ENCODE results near the gene GPC1.
"Not testable (repeated sequence)": the region's sequence is repeated elsewhere in the genome, so short reads cannot be mapped to it uniquely, and the experiment has no call there.

The GPC1 gene

DNA sequence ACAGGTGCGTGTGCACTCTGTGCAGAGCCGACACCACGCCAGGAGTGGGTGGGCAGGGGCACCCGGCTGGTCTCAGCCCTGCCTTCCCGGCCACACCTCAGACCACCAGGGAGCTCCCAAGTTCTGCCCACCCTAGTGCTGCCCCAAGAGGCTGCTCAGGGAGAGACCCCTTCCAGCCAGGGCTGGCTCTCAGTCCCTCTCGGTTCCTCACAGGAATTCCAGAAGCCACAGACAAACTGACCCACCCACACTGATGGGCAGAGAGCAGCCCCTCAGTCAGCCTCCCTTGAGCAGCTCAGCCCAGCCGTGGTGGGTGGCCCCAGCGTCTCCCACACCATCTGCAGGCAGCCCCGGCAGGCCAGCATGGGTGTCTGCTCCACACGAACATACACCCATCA is 33.8 kb downstream of the GPC1 start:
- no peak overlapping the region for H3K4me3 ChIP-seq (ENCODE audit: low read length)
- TF ChIP-seq ZNF274 (IDR thresholded peaks at IDR 0.05; ENCODE audit: low read depth, low read length): no peak

DNA sequence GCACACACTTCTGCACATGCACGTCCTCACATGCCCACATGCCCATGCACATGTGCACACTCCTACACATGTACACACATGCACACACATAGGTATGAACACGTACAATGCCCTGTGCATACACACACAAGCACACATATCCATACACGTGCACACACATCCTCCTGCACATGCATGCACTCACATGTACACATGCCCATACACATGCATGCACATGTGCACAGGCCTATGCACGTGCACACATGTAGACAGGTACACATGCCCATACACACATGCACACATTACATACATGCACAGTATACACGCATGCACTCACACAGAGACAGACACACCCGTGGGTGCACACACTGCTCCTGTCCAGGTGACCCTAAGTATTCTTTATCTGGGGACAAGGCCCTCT is 34.3 kb downstream of the GPC1 start:
- H3K4me3 ChIP-seq (ENCODE audit: low read length): no peak overlapping the region
- no peak for TF ChIP-seq ZNF274 (IDR thresholded peaks at IDR 0.05; ENCODE audit: low read depth, low read length)

DNA sequence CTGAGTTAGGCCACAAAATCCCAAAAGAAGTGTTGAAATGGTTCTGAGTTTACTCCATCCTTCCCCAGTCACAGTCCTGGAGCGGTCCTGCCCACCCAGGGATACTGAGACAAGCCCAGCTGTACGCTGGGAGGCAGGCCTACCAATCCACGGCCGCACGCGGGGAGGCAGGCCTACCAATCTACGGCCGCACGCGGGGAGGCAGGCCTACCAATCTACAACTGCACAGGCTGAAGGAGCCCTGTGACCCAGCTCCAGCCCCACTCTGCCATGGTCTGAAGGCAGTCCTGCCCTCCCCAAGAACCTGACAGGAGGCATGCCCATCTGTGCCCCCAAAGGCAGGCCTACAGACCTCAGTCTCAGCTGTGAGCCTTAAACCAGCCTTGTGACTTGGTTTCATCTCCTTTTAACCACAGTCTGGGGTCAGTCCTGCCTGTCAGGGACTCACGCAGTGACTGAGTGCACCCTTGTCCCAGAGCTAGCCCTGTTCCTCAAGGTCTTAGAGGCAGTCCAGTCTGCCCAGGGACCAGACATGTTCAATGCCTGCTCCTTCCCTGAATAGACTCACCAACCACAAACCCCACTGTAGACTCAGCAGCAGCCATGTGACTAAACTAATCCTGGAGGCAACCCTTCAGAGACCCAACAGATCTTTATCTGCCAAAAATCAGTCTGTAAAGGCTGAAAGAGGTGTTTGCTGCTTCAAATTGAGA is 36.8 kb downstream of the GPC1 start:
- no peak for TF ChIP-seq ZNF274 (IDR thresholded peaks at IDR 0.05; ENCODE audit: low read depth, low read length)
- no peak overlapping the region for H3K4me3 ChIP-seq (ENCODE audit: low read length)

DNA sequence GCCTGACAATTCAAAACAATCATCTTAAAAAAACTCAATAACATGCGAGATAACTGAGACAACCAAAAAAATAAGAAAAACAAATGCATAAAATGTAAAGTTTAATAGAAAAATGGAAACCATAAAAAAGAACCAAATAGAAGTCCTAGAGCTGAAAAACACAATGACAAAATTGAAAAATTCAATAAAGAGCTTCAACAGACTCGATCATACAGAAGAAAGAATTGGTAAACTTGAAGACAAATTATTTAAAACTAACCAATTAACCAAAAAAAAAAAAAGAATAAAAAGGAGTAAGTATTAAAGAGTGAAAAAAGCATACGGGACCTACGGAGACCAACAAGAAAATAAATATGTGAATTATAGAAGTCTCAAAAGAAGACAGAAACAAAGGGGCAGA is 37.7 kb downstream of the GPC1 start:
- no peak overlapping the region for H3K4me3 ChIP-seq (ENCODE audit: low read length)
- no peak for TF ChIP-seq ZNF274 (IDR thresholded peaks at IDR 0.05; ENCODE audit: low read depth, low read length)

DNA sequence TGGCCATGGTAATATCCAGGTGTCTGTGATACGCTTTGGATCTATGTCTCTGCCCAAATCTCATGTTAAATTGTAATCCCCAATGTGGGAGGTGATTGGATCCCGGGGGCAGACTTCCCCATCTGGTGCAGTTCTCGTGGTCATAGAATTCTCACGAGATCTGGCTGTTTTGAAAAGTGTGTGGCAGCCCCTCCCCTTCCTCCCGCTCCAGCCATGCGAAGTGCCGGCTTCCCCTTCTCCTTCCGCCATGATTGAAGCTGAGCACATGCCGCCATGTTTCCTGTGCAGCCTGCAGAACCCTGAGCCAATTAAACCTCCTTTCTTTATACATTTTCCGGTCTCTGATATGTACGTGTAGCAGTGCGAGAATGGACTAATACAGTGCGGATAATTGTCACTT is 42.5 kb downstream of the GPC1 start:
- TF ChIP-seq ZNF274 (IDR thresholded peaks at IDR 0.05; ENCODE audit: low read depth, low read length): no peak

DNA sequence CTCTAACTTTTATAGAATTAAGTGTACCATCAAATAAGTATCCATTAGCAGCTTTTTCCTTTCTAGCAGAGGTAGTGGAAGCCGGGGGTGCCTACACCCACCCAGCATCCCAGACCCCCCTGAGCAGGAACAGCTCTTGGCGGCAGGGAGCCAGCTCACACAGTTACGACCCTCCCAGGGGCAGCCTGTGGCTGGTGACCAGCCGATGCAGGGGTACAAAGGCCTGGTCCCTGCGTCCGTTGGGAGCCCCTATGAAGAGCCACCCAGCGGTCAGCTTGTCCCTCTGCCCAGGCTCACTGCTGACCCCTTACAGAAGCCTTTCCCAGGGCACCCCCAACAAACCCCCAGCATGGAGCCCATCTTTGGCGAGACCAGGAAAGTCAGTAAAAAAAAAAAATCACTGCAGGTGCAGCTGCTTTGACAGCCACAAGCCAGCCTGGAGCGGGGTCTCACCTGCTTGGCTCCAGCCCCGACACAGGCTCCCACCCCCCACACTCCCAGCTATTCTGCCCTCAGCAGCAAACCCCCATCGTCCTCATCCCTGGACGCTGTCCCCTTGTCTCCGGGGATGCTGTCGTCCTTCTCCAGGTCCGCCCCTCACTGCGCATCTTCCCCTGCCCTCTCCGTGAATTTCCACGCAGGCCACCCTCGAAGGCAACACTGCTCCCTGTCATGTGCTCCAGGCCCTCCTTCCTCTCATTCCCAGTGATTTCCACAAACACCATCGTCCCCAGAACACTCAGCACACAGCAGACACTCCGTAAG is 43.1 kb downstream of the GPC1 start:
- H3K4me3 ChIP-seq (ENCODE audit: low read length): no peak overlapping the region
- no peak for TF ChIP-seq ZNF274 (IDR thresholded peaks at IDR 0.05; ENCODE audit: low read depth, low read length)

More for the DNA sequence above, 42.5 kb downstream of the GPC1 start:
- H3K4me3 ChIP-seq (ENCODE audit: low read length): no peak overlapping the region

DNA sequence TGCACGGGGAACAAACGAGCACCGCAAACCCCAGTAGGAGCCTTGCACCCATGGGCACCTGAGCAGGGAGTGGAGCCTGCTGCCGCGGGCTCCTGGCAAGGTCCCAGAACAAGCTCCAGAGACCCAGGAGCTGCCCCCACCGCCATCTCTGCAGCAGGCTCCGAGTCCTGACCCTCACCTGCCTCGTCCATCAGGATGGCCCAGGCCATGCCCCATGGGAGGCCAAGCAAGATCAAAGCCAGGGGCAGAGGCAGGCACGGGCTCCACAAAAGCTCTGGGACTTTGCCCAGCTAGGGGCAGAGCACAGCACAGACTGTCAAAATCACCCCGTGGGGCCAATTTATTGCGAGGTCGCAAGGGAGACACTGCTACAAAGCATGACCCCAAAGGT is 43.6 kb downstream of the GPC1 start:
- H3K4me3 ChIP-seq (ENCODE audit: low read length): no peak overlapping the region
- TF ChIP-seq ZNF274 (IDR thresholded peaks at IDR 0.05; ENCODE audit: low read depth, low read length): no peak

DNA sequence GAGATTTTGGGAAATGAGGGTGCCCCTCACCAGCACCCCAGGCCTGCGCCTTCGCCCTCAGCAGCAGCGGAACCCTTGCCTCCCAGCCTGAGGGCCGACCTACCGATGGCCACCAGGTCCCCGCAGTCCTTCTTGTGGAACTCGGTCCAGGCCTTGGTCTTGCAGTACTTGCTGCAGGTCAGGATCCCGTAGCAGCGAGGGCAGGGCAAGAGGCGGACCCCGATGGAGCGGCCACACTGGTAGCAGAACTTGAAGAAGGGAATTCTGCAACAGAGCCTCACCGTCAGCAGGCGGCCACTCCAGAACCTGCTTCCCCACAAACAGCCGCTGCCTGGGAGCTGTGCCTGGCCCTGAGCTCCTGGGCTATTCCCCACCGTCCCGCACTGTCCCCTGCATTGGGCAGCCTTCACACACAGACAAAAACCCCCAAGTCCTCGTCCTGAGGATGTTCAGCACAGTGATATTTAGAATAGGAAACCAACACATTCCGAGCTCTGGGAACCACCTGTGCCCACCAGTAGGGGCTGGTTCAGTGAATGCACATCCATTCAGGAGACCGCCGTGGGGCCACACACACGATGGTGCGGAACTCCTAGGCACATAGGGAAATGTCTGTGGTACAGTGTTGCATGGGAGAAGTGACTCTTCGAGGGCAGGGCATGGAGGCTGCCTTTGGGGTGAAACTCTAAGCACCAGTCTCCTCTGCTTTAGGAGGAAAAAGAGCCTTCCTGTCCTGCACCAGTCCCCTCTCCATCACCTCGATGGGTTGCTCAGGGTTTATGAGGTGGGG is 45.6 kb downstream of the GPC1 start:
- H3K4me3 ChIP-seq (ENCODE audit: low read length): no peak overlapping the region
- no peak for TF ChIP-seq ZNF274 (IDR thresholded peaks at IDR 0.05; ENCODE audit: low read depth, low read length)

DNA sequence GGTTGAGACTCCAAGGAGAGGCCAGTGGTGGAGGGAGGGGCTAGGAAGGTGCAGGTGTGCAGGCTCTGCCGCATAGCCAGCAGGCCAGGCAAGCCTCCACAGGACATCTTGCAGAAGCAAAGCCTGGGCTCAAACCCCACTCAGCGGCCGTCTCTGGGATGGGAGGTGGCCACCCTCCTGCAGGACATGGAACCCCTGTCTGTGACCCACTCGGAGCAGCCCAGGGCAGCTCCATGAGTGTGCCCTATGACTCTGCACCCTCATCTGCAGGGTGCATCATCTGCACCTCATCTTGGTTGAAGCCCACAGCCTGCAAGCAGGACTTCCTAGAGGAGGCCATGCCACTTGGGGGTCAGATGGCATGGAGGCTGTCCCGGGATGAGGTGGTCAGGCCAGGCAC is 46.3 kb downstream of the GPC1 start:
- H3K4me3 ChIP-seq (ENCODE audit: low read length): no peak overlapping the region
- no peak for TF ChIP-seq ZNF274 (IDR thresholded peaks at IDR 0.05; ENCODE audit: low read depth, low read length)

DNA sequence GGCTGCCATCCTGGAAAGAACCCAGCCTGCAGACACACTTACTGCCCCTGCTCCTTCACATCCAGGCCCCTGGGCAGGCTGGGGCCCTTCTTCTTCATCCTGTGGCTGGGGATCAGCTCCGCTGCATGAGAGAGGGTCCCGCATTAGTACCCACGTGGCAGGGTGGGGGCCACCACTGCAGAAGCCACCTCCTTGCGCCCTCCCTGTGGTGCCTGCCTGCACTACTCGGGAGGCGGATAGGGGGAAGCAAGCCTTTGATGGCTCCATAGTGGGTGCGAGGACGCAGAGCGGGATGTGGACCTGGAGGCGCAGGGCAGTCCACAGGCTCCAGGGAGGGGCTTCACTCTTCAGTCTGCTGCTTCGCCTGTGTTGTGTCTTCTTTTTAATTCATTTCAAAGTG is 46.7 kb downstream of the GPC1 start:
- no peak overlapping the region for H3K4me3 ChIP-seq (ENCODE audit: low read length)
- TF ChIP-seq ZNF274 (IDR thresholded peaks at IDR 0.05; ENCODE audit: low read depth, low read length): no peak

DNA sequence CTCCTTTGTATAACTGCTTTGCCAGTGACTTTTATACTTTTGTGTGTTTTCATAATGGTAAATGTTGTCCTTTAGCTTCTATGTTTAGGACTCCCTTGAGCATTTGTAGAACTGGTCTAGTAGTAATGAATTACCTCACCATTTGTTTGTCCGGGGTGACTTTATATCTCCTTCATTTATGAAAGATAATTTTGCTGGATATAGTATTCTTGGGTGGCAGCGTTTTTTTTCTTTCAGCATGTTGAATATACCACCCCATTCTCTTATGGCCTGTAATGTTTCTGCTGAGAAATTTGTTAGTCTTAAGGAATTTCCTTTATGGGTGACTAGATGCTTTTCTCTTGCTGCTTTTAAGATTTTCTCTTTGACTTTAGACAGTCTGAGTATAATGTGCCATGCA is 56.0 kb downstream of the GPC1 start:
- H3K4me3 ChIP-seq (ENCODE audit: low read length): no peak overlapping the region
- TF ChIP-seq ZNF274 (IDR thresholded peaks at IDR 0.05; ENCODE audit: low read depth, low read length): no peak

DNA sequence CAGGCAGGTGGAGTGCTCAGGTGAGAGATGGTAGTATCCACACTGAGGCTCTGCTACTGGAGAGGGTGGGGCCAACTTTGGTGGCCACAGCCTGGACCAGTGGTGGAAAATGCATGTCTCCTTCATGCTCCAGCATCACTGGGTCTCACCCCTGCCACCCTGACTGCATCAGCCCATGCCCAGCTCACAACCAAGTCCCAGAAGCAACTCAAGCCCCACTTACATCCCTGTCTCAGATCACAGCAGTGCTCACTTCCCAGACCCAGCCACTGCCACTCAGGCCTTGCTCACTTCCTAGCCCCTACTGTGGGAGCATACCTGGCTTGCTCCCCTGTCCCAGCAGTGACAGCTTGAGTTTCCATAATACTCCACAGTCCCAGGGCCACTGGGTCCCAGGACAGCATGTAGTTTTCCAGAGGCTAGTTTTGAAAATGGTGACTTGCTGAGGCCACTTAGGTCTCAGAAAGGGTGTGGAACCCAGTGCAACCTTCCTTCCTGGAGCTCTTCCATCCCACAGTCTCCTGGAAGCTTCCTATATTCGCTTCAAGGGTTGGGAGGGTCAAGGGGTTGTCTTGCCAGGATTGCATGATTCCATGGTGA is 58.8 kb downstream of the GPC1 start:
- no peak for TF ChIP-seq ZNF274 (IDR thresholded peaks at IDR 0.05; ENCODE audit: low read depth, low read length)
- H3K4me3 ChIP-seq (ENCODE audit: low read length): no peak overlapping the region

DNA sequence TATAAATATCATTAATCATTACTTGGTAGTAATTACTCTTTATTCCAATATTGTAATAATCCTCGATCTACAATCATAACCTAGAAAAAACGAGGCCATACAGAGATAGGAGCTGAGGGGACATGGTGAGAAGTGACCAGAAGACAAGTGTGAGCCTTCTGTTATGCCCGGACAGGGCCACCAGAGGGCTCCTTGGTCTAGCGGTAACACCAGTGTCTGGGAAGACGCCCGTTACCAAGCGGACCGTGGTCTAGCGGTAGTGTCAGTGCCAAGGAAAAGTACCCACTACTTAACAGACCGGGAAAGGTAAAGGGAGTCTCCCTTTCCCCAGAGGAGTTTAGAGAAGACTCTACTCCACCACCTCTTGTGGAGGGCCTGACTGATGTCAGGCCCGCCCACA is 59.5 kb downstream of the GPC1 start:
- H3K4me3 ChIP-seq (ENCODE audit: low read length): not testable (repeated sequence)

DNA sequence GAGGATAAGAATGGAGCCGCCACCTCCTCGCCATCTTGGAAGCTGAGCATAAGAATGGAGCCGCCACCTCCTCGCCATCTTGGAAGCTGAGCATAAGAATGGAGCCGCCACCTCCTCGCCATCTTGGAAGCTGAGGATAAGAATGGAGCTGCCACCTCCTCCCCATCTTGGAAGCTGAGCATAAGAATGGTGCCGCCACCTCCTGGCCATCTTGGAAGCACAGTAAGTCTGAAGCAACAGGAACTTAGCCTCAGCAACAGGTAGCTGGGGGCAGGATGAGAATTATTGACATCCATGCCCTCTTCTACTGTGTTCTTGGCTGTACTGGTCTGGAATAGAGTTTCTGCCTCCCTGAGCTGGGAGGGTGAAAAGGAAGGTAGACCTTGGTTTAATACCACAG is 61.6 kb downstream of the GPC1 start:
- not testable (repeated sequence) for H3K4me3 ChIP-seq (ENCODE audit: low read length)

All from GM08714 (cell line).